ENCODE measurements around the gene POGZ.

POGZ gene

DNA sequence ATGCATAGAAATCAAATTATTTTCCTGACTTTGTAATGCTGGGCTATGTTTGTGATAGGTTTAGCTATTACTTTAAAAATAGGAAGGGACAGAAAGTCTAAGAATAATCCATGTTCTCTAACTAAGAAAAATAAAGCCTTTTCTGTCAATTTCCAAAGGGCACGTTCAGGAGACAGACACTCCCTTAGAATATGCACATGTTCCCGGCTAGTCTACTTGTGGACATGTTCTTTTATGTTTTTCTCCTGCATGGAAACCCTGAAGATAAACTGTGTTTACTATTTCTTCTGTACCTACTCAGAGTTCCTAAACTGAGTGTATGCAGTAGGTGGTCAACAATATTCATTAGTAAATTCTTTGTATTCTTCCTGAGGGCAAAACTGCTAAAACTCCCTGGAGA lies 47.4 kb downstream of the POGZ start:
- no peak for TF ChIP-seq GATA2 (IDR thresholded peaks at IDR 0.05; ENCODE audit: low read depth, low read length)
- TF ChIP-seq GATA3 (IDR thresholded peaks at IDR 0.05; ENCODE audit: low read depth, low read length): no peak

DNA sequence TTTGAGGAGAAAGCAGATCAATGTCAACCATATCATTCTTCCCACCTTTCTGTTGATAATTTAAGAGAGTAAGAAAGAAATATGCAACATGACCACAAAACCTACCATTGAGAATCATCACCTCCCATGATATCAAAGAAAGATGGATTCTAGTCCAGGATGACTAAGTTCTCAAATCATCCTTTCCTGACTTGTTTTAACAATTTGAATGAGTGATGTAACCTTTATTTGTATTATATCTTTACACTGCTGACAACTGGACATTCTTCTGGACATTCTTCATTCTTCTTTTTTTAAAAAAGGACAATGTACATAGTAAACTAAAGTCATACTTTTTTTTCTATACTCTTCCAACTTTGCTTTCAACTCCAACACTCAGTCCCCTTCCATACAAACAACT lies 50.4 kb downstream of the POGZ start:
- no peak for TF ChIP-seq GATA3 (IDR thresholded peaks at IDR 0.05; ENCODE audit: low read depth, low read length)
- no peak for TF ChIP-seq GATA2 (IDR thresholded peaks at IDR 0.05; ENCODE audit: low read depth, low read length)

DNA sequence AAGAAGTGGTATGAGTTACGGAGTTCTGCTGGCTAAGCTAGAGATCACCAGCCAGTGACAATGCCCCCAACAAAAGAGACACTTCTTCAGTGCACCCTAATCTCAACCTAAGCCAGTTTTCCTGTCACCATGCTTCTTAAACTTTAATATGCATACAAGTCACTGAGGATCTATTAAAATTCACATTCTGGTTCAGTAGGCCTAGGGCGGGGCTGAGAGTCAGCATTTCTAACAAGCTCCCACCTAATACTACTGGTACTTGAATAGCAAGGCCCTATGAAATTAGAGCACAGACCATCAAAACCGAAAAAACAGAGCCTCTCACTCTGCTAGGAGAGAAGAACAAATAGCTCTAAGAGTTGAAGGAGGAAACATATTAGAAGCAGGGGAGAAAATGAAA lies 52.0 kb downstream of the POGZ start:
- TF ChIP-seq GATA3 (IDR thresholded peaks at IDR 0.05; ENCODE audit: low read depth, low read length): no peak
- TF ChIP-seq GATA2 (IDR thresholded peaks at IDR 0.05; ENCODE audit: low read depth, low read length): no peak

DNA sequence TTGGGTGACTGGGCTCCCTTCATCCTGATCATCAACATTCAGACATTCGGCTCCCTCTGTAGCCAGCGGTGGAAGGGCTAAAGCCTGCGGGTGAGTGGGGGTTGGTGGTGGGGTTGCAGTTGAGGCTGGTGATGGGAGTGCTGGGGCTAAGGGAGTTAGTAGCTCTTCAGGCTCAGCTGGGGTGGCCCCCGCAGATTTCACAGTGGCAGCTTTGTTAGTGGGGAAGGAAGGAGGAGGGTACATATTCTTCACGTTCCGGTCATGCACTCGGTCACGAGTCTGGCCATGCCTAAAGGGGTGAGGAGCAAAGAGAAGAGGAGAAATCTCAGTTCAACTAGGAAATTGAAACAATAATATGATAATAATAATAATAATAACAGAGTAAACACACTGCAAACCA lies 53.1 kb downstream of the POGZ start:
- TF ChIP-seq GATA3 (IDR thresholded peaks at IDR 0.05; ENCODE audit: low read depth, low read length) (no peak), GATA2 (IDR thresholded peaks at IDR 0.05; ENCODE audit: low read depth, low read length) (no peak)

DNA sequence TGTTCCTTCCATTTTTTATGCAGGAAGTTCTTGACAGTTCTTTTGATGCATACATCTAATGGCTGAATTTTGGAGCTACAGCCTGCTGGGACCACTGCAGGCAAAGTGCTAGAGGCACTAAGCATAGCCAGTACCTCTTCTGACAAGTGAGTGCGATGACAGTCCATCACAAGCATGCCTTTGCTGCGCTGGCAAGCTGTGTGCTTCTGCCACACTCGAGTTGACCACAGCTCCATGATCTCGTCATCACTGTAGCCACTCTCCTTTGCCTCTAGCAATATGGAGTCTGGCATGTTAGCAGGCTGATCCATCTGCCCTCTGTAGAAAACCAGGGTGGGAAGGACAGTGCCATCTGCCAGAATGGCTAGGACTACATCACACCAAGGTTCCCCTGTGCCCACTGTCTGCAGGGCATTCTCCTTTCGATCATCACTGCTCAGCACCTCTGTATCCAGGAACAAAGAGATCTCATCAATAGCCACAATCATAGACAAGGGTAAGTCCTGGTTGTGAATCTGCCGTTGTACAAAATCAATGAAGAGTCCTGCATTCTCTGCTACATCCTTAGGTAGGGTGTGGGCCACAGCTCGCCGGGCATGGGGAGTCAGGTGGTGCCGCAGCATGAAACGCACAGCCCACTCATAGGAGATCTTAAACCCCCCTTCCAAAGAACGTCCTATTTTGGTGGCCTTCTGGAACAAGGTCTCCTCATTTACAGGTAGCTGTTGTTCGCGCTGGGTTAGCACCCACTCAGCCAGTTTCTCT lies 53.9 kb downstream of the POGZ start:
- TF ChIP-seq GATA2 (IDR thresholded peaks at IDR 0.05; ENCODE audit: low read depth, low read length): no peak
- TF ChIP-seq GATA3 (IDR thresholded peaks at IDR 0.05; ENCODE audit: low read depth, low read length): no peak

DNA sequence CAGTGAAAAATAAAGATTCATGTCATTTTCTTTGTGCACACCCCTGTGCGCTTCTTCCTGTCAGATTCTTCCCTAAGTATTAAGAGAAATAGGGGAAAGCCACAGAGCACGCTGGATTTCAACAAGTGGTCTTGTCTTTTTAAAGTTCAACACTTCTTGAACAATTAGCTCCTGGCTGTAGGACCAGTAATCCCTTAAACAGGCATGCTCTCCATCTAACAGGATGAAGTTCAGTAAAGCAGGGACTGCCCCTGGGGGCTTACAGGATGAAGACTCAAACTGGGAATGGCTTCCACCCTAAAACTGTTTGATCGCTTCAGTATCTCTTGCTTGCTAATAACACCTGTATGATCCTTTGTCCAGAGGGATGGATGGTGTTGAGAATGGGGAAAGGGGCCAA lies 55.7 kb downstream of the POGZ start:
- TF ChIP-seq GATA3 (IDR thresholded peaks at IDR 0.05; ENCODE audit: low read depth, low read length) (no peak), GATA2 (IDR thresholded peaks at IDR 0.05; ENCODE audit: low read depth, low read length) (no peak)

DNA sequence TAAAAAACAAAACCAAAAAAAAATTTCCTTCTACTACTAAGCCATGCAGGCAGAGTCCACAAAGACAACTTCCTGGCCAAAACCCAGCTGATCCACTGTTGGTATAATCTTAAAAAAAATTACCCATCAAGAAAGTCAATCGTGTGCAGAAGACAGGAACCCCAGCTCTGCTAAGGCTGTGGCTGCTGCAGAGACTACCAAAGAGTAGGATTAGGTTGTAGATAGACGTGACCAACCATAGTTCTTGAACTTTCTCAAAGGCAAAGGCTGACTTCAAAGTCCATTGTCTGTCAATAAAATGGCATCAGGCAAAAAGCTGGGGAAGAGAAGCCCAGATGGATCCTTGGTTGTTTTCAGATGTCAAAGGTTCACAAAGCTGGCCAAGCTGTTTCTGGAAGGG lies 56.5 kb downstream of the POGZ start:
- TF ChIP-seq GATA2 (IDR thresholded peaks at IDR 0.05; ENCODE audit: low read depth, low read length) (no peak), GATA3 (IDR thresholded peaks at IDR 0.05; ENCODE audit: low read depth, low read length) (no peak)

DNA sequence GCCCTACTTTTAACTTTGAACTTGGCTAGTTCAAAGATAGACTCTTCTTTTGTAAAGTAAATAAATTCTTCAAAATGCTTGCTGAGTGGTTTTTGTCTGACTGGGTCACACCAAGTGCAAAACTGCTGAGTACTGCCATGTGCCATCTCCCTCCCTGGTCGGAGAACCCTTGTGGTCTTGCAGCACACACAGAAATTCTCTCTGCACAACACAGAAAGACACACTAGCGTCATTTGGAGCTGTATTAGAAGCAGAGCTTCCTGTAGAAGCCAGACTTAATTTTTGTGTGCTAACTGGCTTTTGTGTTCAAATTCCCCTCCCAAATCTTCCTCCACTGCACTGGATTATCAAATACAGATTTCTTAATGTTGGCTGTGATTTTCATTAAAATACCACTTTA lies 57.4 kb downstream of the POGZ start:
- TF ChIP-seq GATA3 (IDR thresholded peaks at IDR 0.05; ENCODE audit: low read depth, low read length) (no peak), GATA2 (IDR thresholded peaks at IDR 0.05; ENCODE audit: low read depth, low read length) (no peak)

DNA sequence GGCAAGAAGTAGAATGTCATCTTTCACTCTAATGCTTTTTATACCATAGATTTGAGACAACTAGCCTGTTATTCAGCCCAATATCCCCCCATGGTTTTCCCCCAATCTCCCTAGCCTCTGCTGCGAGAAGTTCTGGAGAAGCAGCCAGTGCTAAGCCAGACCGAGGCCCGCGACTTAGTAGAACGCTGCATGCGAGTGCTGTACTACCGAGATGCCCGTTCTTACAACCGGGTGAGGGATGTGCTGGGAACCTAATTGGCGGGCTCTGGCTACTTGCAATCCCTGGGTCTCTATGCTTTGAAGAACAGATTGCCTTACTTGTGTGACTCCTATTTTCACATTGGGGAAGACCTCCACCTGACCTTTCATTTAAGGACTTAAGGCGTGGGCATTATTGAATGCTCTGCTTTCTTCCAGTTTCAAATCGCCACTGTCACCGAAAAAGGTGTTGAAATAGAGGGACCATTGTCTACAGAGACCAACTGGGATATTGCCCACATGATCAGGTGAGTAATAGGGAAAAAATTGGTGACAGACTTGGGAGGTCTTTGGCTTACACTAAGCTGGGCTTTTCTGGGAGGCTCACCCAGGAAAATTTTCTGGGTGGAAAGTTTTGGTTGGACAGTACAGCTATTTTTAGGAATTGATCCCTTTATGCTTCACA lies 58.0 kb downstream of the POGZ start:
- TF ChIP-seq GATA3 (IDR thresholded peaks at IDR 0.05; ENCODE audit: low read depth, low read length) (no peak), GATA2 (IDR thresholded peaks at IDR 0.05; ENCODE audit: low read depth, low read length) (no peak)

DNA sequence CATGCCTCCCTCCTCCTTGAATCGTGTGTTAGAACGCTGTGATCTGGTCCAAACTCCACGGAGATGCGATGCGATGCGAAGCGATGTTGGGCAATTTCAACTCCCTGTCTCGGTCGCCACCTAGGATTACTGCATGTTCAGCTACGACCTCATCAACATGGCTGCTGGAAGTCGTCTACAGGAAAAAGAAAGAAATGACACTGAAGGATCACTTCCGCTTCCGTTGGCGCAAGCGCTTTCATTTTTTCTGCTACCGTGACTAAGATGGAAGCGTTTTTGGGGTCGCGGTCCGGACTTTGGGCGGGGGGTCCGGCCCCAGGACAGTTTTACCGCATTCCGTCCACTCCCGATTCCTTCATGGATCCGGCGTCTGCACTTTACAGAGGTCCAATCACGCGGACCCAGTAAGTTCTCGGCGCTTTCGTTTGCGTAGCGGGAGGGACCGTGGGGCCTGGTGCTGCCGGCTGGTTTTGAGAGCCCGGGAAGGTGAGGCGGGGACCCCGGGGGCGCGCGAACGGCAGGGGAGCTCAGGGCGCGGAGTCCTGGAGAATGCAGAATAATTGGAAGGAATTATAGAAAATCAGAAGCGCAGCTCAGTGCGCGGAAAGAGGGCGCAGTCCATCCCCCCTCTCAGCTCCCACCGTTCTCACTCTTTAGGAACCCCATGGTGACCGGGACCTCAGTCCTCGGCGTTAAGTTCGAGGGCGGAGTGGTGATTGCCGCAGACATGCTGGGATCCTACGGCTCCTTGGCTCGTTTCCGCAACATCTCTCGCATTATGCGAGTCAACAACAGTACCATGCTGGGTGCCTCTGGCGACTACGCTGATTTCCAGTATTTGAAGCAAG lies 59.7 kb downstream of the POGZ start, which contains the start of gene PSMB4:
Gene PSMB4 (plus strand): TSS at position 250 of the 848 bp plus-strand sequence. CDS start 15 bp downstream, at position 265.
- no peak for TF ChIP-seq GATA2 (IDR thresholded peaks at IDR 0.05; ENCODE audit: low read depth, low read length)
- no peak for TF ChIP-seq GATA3 (IDR thresholded peaks at IDR 0.05; ENCODE audit: low read depth, low read length)

DNA sequence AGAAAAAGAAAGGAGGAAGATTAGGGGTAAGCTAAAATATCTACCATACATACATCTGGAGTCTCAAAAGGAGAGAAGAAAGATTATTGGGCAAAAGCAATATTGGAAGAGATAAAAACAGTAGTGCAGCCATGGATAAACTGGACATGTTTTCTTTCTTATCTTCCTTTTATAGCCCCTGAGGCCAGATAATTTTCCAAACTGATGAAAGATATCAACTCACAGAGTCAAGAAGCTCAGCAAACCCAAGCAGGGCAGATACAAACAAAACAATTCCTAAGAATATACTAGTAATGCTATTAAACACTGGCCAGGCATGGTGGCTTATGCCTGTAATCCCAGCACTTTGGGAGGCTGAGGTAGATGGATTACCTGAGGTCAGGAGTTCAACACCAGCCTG lies 65.7 kb downstream of the POGZ start:
- TF ChIP-seq GATA2 (IDR thresholded peaks at IDR 0.05; ENCODE audit: low read depth, low read length) (no peak), GATA3 (IDR thresholded peaks at IDR 0.05; ENCODE audit: low read depth, low read length) (no peak)

DNA sequence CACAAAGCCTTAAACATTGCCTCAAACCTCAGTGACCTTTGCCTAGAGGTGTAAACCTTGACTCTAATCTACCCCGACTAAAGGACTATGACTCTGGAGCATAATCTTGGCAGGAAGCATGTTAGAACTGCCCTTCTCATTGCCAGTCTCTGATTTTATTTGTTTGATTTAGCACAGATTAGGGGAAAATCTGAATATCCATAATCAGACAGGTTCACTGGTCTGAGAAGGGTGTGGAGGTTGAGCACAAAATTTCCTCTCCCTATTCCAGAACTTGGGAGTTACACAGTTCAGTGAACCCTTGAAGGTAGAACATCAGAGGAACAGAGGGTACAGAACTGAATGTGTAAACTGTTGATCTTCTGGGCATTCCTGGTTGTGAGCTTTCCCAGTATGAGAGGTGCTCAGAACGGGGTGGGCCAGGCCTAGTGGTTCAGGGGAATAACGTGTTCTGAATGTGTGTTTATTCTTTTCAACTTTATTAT lies 68.2 kb downstream of the POGZ start:
- TF ChIP-seq GATA3 (IDR thresholded peaks at IDR 0.05; ENCODE audit: low read depth, low read length) (no peak), GATA2 (IDR thresholded peaks at IDR 0.05; ENCODE audit: low read depth, low read length) (no peak)

DNA sequence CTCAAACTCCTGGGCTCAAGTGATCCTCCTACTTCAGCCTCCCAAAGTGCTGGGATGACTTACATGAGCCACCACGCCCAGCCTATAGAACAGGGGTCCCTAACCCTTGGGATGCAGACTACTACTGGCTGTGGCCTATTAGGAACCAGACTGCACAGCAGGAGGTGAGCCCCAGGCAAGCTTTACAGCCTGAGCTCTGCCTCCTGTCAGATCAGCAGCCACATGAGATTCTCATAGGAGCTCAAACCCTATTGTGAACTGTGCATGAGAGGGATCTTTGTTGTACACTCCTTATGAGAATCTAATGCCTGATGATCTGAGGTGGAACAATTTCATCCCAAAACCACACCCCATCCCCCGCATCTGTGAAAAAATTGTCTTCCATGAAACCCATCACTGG lies 73.3 kb downstream of the POGZ start:
- TF ChIP-seq GATA3 (IDR thresholded peaks at IDR 0.05; ENCODE audit: low read depth, low read length): no peak
- no peak for TF ChIP-seq GATA2 (IDR thresholded peaks at IDR 0.05; ENCODE audit: low read depth, low read length)

DNA sequence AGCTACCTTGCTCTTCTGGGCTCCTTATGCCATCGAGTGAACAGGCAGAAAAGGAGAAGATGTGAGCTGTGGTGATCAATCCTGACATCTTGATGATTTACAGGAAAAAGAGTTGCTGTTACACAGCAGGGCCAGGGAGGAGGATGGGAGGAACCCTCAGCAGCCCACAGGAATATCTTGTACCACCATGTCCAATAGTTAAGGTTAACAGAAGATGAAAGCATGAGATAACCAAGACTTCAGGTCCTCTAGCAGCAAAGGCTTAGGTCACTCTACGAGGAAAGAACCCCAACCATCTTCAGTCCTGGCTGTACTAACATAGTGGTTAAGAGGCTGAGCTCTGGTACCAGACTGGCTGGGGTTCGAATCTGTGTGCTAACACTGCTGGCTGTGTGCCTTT lies 74.7 kb downstream of the POGZ start:
- TF ChIP-seq GATA2 (IDR thresholded peaks at IDR 0.05; ENCODE audit: low read depth, low read length) (no peak; the same call in 1 of the 2 replicates), GATA3 (IDR thresholded peaks at IDR 0.05; ENCODE audit: low read depth, low read length) (no peak)
